GM06990 (cell line): ENCODE results near the gene ASB11.

ENCODE experiments used
- DNase-seq: peaks from one replicate; pipeline ENCODE4 v3.0.0-alpha.2; 2011; ENCODE audit not compliant: insufficient read length; ENCODE audit errors: extremely low read depth
- H3K27me3 ChIP-seq: replicated peaks from 2 replicates; pipeline ENCODE4 v1.6.0; 2011; ENCODE audit warnings: low read length; ENCODE audit not compliant: control insufficient read depth, insufficient read depth
- H3K36me3 ChIP-seq: 2 replicates; pipeline ENCODE4 v1.5.1; 2011; ENCODE audit warnings: low read length; ENCODE audit not compliant: control insufficient read depth, insufficient read depth
- H3K4me3 ChIP-seq: replicated peaks from 2 replicates; pipeline ENCODE4 v1.5.1; 2011; ENCODE audit warnings: low read depth, mild to moderate bottlenecking, control low read depth, low read length
- TF ChIP-seq, protein P1 (sequence below): IDR thresholded peaks from 2 replicates; pipeline ENCODE4 v1.5.1; 2011; ENCODE audit warnings: low read length, control low read depth, mild to moderate bottlenecking, inconsistent platforms; ENCODE audit not compliant: insufficient read depth, poor library complexity, severe bottlenecking

Gene ASB11

DNA sequence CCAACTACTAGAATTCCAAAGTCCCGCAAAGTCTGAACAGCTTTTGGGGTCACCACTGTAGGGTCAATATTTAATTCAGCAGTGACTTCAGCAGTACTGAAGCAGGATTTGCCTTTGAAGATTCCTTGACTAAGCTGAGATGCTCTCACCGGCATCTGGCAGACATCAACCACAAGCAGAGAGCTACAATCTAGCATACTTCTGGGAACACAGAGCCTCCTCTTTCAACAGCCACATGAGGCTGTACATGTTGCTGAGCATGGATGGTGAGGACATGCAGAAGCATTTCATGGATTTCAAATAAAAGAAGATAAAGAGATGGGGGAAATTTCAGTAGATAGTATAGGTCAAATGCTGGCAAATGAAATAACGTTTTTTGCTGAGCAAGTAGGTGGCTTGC lies 6.6 kb upstream of the ASB11 start:
- DNase-seq, result no peak
- H3K36me3 ChIP-seq, result no peaks in the 10 kb centered on the region; the same call in none of the 2 replicates
- TF ChIP-seq, protein P1, sequence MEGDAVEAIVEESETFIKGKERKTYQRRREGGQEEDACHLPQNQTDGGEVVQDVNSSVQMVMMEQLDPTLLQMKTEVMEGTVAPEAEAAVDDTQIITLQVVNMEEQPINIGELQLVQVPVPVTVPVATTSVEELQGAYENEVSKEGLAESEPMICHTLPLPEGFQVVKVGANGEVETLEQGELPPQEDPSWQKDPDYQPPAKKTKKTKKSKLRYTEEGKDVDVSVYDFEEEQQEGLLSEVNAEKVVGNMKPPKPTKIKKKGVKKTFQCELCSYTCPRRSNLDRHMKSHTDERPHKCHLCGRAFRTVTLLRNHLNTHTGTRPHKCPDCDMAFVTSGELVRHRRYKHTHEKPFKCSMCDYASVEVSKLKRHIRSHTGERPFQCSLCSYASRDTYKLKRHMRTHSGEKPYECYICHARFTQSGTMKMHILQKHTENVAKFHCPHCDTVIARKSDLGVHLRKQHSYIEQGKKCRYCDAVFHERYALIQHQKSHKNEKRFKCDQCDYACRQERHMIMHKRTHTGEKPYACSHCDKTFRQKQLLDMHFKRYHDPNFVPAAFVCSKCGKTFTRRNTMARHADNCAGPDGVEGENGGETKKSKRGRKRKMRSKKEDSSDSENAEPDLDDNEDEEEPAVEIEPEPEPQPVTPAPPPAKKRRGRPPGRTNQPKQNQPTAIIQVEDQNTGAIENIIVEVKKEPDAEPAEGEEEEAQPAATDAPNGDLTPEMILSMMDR, result no peak
- no peaks in the 10 kb centered on the region for H3K27me3 ChIP-seq
- H3K4me3 ChIP-seq, result no peak overlapping the region

DNA sequence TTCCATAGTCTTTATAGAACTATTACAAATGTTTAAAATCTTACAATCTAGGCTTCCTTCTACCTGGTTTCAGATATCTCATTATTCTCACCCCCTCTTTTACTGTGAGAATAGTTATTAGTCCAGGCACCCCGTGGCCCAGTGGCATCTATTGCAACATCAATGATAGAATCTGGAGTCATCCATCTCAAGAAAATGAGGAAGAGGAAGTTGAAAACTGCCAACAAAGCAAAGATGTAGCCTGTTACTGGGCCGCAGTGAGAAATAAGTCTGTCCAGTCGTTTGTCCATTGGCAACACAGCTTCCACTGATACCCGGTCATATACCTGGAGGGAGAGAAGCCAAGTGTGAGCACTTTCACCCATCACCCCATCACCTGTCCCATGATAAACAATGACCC lies 6.0 kb upstream of the ASB11 start:
- no peaks in the 10 kb centered on the region; the same call in none of the 2 replicates for H3K36me3 ChIP-seq
- H3K27me3 ChIP-seq, result no peaks in the 10 kb centered on the region
- TF ChIP-seq, protein P1, result no peak
- no peak overlapping the region for H3K4me3 ChIP-seq
- DNase-seq, result no peak

DNA sequence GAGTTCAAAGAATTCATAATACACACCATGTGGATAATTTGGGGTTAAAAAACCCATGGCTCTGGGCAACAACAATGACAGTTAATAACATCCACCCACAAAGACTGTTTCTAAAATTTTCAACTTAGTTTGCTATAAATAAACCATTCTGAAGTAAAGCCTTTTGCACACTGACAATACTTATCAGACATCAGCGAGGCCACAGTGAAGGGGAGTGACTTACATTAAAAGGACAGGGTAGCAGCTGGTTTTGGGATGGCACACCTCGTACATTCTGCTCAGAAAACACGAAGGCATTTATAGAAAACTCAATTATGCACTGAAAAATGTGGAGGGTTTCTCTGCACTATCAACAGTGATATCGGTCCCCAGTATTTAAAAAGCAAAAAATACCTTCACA lies 4.9 kb upstream of the ASB11 start:
- Histone ChIP-seq H3K36me3 (no peaks in the 10 kb centered on the region; the same call in none of the 2 replicates), H3K4me3 (no peak overlapping the region), H3K27me3 (no peaks in the 10 kb centered on the region)
- TF ChIP-seq, protein P1, result no peak
- DNase-seq, result no peak

DNA sequence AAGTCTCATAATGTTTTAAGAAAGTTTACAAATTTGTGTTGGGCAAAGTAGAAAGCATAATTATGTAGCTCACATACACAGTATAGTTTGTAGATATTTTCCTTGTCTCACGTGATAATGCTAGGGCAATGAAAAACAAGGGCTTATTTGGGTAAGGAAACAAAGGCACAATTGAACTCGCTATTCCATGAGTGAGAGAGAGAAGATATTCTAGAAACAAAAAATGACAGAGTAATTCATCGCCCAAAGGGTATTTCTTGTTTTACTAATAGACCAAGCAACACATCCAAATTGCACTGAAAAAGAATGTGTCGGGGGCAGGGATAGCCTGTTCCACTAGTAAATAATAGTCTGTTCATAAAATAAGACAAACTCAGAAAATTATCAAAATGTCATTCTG lies 3.6 kb upstream of the ASB11 start:
- TF ChIP-seq, protein P1, result no peak
- no peak overlapping the region for H3K4me3 ChIP-seq
- no peaks in the 10 kb centered on the region; the same call in none of the 2 replicates for H3K36me3 ChIP-seq
- H3K27me3 ChIP-seq, result no peaks in the 10 kb centered on the region
- no peak for DNase-seq

DNA sequence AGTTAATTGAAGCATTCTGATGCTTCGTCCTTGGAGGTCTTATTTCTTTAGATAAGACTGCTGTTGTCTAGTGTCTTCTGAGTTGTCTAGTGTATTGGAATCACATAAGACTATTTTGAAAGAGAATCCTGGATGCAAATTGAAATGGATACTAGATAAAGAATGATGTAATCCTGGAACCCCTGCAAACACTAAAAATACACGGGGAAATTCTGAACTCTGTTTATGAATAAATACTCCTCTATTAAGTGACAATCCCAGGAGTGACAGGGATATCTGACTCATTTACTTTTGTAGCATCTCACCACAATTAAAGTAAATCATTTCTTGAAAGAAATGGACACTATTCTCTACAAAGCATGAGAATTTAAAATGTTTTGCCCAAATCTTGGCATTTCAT lies 968 bp downstream of the ASB11 start:
- TF ChIP-seq, protein P1, result no peak
- no peak overlapping the region for H3K4me3 ChIP-seq
- no peaks in the 10 kb centered on the region for H3K36me3 ChIP-seq
- no peak for DNase-seq
- H3K27me3 ChIP-seq, result no peaks in the 10 kb centered on the region

DNA sequence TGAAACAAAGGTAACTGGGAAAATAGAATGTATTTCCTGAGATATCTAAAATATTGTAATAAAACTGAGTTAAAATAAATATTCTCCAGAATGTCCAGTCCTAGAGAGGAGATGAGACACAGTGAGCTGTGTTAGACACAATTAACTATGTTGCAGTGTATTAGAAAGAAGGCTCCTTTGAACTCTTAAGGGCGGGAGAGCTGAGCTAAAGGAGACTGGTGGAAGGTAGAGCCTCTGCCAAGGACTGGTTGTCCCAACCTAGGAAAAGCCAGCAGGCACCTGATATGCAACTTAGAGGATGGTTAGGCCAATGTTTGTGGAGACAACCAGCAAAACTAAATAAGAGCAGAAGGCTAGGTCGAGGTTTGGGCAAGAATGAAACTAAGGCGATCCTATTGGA lies 4.3 kb downstream of the ASB11 start:
- no peak overlapping the region for H3K4me3 ChIP-seq
- H3K27me3 ChIP-seq, result no peaks in the 10 kb centered on the region
- DNase-seq, result no peak
- TF ChIP-seq, protein P1, result no peak
- H3K36me3 ChIP-seq, result no peaks in the 10 kb centered on the region
